Ovary (tissue), 3 donors: Measurements from ENCODE around the gene CCDC141.

Source experiments
- CTCF ChIP-seq, 3 donors: fragments of 450-650 bp in 2 of 3; fragments of 200-600 bp in 1 of 3; IDR thresholded peaks; one replicate each; pipeline versions ENCODE4 v1.5.1 to v1.8.0; 2016 to 2022; ENCODE audit warnings: antibody characterized with exemption in 3 of 3, mild to moderate bottlenecking in 1 of 3
- POLR2A ChIP-seq: fragments of 450-650 bp; IDR thresholded peaks from one replicate; pipeline ENCODE4 v1.6.1; 2017; ENCODE audit warnings: antibody characterized with exemption, mild to moderate bottlenecking, moderate library complexity
- donor health status: DM: no; HTN: no; CAD: no.

DNA sequence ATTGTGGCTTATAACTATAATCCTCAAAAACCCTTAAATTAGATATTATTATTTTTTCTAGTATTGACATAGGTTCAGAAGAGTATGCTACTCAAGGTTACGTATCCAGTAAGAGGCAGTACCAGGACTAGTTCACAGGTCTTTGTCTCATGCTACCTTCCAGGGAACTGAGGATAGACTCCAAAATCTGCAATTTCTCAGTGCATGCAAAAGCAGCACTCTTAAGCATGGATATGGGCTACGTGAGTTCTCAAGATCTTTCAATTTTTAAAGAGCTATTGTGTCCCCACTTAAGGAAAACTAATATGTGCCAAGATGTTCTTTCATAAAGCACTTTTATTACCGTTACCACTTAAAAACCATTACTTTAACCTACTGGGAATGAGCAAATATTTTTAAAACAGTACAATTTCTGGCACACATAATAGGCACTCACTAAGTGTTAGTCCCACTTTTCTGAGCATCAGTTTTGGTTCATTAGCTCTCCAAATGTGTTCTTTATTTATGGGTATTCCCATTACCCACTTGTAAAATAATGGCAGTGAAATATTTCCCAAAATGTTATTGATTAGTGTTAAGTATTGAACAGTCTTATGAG is 128.9 kb downstream of the CCDC141 start:
- TF ChIP-seq CTCF (IDR thresholded peaks at IDR 0.05) (no peak), POLR2A (no peak)
